ENCODE results near the gene GGT1. TPM values are rescaled to one million over a fixed set of nuclear protein-coding genes. Genes with fewer than 3 reads are reported as not detected.

Gene GGT1
- total RNA-seq, 1 experiment from 2014 or later: 0.63 TPM

GRCh38 chr22:24555165-24556039 is 47.6 kb upstream of the GGT1 start, which contains the start of gene SNRPD3:
SNRPD3 (plus strand) TSS chr22:24555999; CDS start chr22:24557675, 1,676 bp downstream.
- POLR2A ChIA-PET: interaction anchor here (0.6 to 4.2 kb wide), 15 partner anchors 8 to 661 kb away, joined by 3 to 31 read pairs (median 6); partner anchors contain the start of genes LRRC75B and MIF
- H3K27me3 Mint-ChIP-seq (ENCODE audit: insufficient read depth, unreplicated experiment): no peaks in the 10 kb centered on the region
- BruUV-seq (replicated peaks): no TSS peak
- H3K27ac Mint-ChIP-seq (ENCODE audit: low read depth, unreplicated experiment): peak within 1 kb of the TSS; percentile 97
- intact Hi-C loops (cut with micrococcal nuclease): no loop called here
- H3K36me3 Mint-ChIP-seq (ENCODE audit: insufficient read depth, unreplicated experiment): peaks cover 25% of the 10 kb centered on the region
- peaks cover 42% of the 10 kb centered on the region for H3K4me1 Mint-ChIP-seq (ENCODE audit: insufficient read depth, unreplicated experiment)
- TF ChIP-seq CTCF (IDR thresholded peaks at IDR 0.05; ENCODE audit: unreplicated experiment): no peak
- CTCF ChIA-PET: interaction anchor here (0.5 to 0.6 kb wide), 3 partner anchors 19 to 248 kb away, joined by 3 to 7 read pairs (median 3); no protein-coding TSS in a partner anchor
- DNase-seq (ENCODE audit: unreplicated experiment): peak; percentile 98
- peak within 1 kb of the TSS; percentile 96 for H3K4me3 Mint-ChIP-seq (ENCODE audit: unreplicated experiment)
- no peaks in the 10 kb centered on the region for H3K9me3 Mint-ChIP-seq (ENCODE audit: unreplicated experiment)

- DNase-seq (ENCODE audit: unreplicated experiment): no peak
- peaks cover 30% of the 10 kb centered on the region for H3K4me1 Mint-ChIP-seq (ENCODE audit: insufficient read depth, unreplicated experiment)
- no peak overlapping the region for H3K27ac Mint-ChIP-seq (ENCODE audit: low read depth, unreplicated experiment)
- no TSS peak for BruUV-seq (replicated peaks)
- POLR2A ChIA-PET: no interaction called here
- no peak for TF ChIP-seq CTCF (IDR thresholded peaks at IDR 0.05; ENCODE audit: unreplicated experiment)
- peaks cover 61% of the 10 kb centered on the region for H3K36me3 Mint-ChIP-seq (ENCODE audit: insufficient read depth, unreplicated experiment)
- no peaks in the 10 kb centered on the region for H3K9me3 Mint-ChIP-seq (ENCODE audit: unreplicated experiment)
- no peak overlapping the region for H3K4me3 Mint-ChIP-seq (ENCODE audit: unreplicated experiment)
- no peaks in the 10 kb centered on the region for H3K27me3 Mint-ChIP-seq (ENCODE audit: insufficient read depth, unreplicated experiment)
- intact Hi-C loops (cut with micrococcal nuclease): no loop called here
- CTCF ChIA-PET: interaction anchor here (0.6 kb wide), 1 partner anchor 31 kb away, joined by 3 read pairs; no protein-coding TSS in a partner anchor
Measured at GRCh38 chr22:24559471-24559870, 43.5 kb upstream of the GGT1 start.

- no peak for TF ChIP-seq CTCF (IDR thresholded peaks at IDR 0.05; ENCODE audit: unreplicated experiment)
- DNase-seq (ENCODE audit: unreplicated experiment): no peak
- no peak overlapping the region for H3K27ac Mint-ChIP-seq (ENCODE audit: low read depth, unreplicated experiment)
- H3K4me3 Mint-ChIP-seq (ENCODE audit: unreplicated experiment): no peak overlapping the region
- peaks cover 18% of the 10 kb centered on the region for H3K4me1 Mint-ChIP-seq (ENCODE audit: insufficient read depth, unreplicated experiment)
- no peaks in the 10 kb centered on the region for H3K27me3 Mint-ChIP-seq (ENCODE audit: insufficient read depth, unreplicated experiment)
- CTCF ChIA-PET: interaction anchor here (0.7 kb wide), 1 partner anchor 799 kb away, joined by 4 read pairs; no protein-coding TSS in a partner anchor
- POLR2A ChIA-PET: interaction anchor here (1.4 to 2.9 kb wide), 2 partner anchors 8 to 20 kb away, joined by 5 to 11 read pairs; partner anchors contain the start of gene GUCD1
- intact Hi-C loops (cut with micrococcal nuclease): no loop called here
- no peaks in the 10 kb centered on the region for H3K9me3 Mint-ChIP-seq (ENCODE audit: unreplicated experiment)
- no TSS peak for BruUV-seq (replicated peaks)
- peaks cover 82% of the 10 kb centered on the region for H3K36me3 Mint-ChIP-seq (ENCODE audit: insufficient read depth, unreplicated experiment)
Measured at GRCh38 chr22:24563246-24563645, 39.7 kb upstream of the GGT1 start.

GRCh38 chr22:24564376-24565058 is 38.5 kb upstream of the GGT1 start:
- no peaks in the 10 kb centered on the region for H3K27me3 Mint-ChIP-seq (ENCODE audit: insufficient read depth, unreplicated experiment)
- H3K9me3 Mint-ChIP-seq (ENCODE audit: unreplicated experiment): no peaks in the 10 kb centered on the region
- intact Hi-C loops (cut with micrococcal nuclease): no loop called here
- no peak overlapping the region for H3K27ac Mint-ChIP-seq (ENCODE audit: low read depth, unreplicated experiment)
- H3K36me3 Mint-ChIP-seq (ENCODE audit: insufficient read depth, unreplicated experiment): peaks cover 86% of the 10 kb centered on the region
- no peak overlapping the region for H3K4me3 Mint-ChIP-seq (ENCODE audit: unreplicated experiment)
- peaks cover 11% of the 10 kb centered on the region for H3K4me1 Mint-ChIP-seq (ENCODE audit: insufficient read depth, unreplicated experiment)
- no peak for TF ChIP-seq CTCF (IDR thresholded peaks at IDR 0.05; ENCODE audit: unreplicated experiment)
- peak; percentile 22 for DNase-seq (ENCODE audit: unreplicated experiment)
- BruUV-seq (replicated peaks): no TSS peak
- POLR2A ChIA-PET: interaction anchor here (1.1 to 2.9 kb wide), 3 partner anchors 10 to 19 kb away, joined by 5 to 11 read pairs (median 5); partner anchors contain the start of gene GUCD1
- CTCF ChIA-PET: no interaction called here

Measured in MCF 10A (cell line).